ENCODE results near the gene METTL22.

Gene METTL22

GRCh38 chr16:8621222-8621571 is 301 bp upstream of the METTL22 start:
- peak overlapping the region; percentile 96 for H3K4me3 ChIP-seq (ENCODE audit: low read depth, low read length)
- TF ChIP-seq CTCF (IDR thresholded peaks at IDR 0.05; ENCODE audit: low read depth, low read length) = no peak
- in situ Hi-C loops (cut with HindIII; ENCODE audit: low sequenced_read_pairs) = no loop called here
- DNase-seq (ENCODE audit: low read depth, low spot score) = no peak

GRCh38 chr16:8622315-8622656 is 788 bp downstream of the METTL22 start:
- no peak for DNase-seq (ENCODE audit: low read depth, low spot score)
- no peak for TF ChIP-seq CTCF (IDR thresholded peaks at IDR 0.05; ENCODE audit: low read depth, low read length)
- in situ Hi-C loops (cut with HindIII; ENCODE audit: low sequenced_read_pairs) = no loop called here
- peak overlapping the region; percentile 96 for H3K4me3 ChIP-seq (ENCODE audit: low read depth, low read length)

- H3K4me3 ChIP-seq (ENCODE audit: low read depth, low read length) = no peak overlapping the region
Observed at GRCh38 chr16:8623634-8624033, 2.1 kb downstream of the METTL22 start.

GRCh38 chr16:8625491-8626087 is 4.1 kb downstream of the METTL22 start:
- no peak overlapping the region for H3K4me3 ChIP-seq (ENCODE audit: low read depth, low read length)
- DNase-seq (ENCODE audit: low read depth, low spot score) = no peak
- TF ChIP-seq CTCF (IDR thresholded peaks at IDR 0.05; ENCODE audit: low read depth, low read length) = no peak
- in situ Hi-C loops (cut with HindIII; ENCODE audit: low sequenced_read_pairs) = no loop called here

More at GRCh38 chr16:8623634-8624033, 2.1 kb downstream of the METTL22 start:
- in situ Hi-C loops (cut with HindIII; ENCODE audit: low sequenced_read_pairs) = no loop called here
- no peak for TF ChIP-seq CTCF (IDR thresholded peaks at IDR 0.05; ENCODE audit: low read depth, low read length)
- peak; percentile 24 for DNase-seq (ENCODE audit: low read depth, low spot score)

- no peak for DNase-seq (ENCODE audit: low read depth, low spot score)
- in situ Hi-C loops (cut with HindIII; ENCODE audit: low sequenced_read_pairs) = no loop called here
- no peak for TF ChIP-seq CTCF (IDR thresholded peaks at IDR 0.05; ENCODE audit: low read depth, low read length)
- no peak overlapping the region for H3K4me3 ChIP-seq (ENCODE audit: low read depth, low read length)
Observed at GRCh38 chr16:8626946-8627345, 5.4 kb downstream of the METTL22 start.

- in situ Hi-C loops (cut with HindIII; ENCODE audit: low sequenced_read_pairs) = no loop called here
- no peak for DNase-seq (ENCODE audit: low read depth, low spot score)
Observed at GRCh38 chr16:8627456-8627855, 6.0 kb downstream of the METTL22 start.

More at GRCh38 chr16:8627456-8627855, 6.0 kb downstream of the METTL22 start:
- no peak overlapping the region for H3K4me3 ChIP-seq (ENCODE audit: low read depth, low read length)
- no peak for TF ChIP-seq CTCF (IDR thresholded peaks at IDR 0.05; ENCODE audit: low read depth, low read length)
